Measurements from ENCODE around the gene OAS1. TPM values are rescaled to one million over a fixed set of nuclear protein-coding genes. Genes with fewer than 3 reads are reported as not detected.
A peak's percentile ranks its signal among the peaks of the same experiment; 100 is the strongest.

The OAS1 gene
- total RNA-seq, 4 donors from 2014 or later, result 1.2 to 2.7 (median 1.8) TPM

DNA sequence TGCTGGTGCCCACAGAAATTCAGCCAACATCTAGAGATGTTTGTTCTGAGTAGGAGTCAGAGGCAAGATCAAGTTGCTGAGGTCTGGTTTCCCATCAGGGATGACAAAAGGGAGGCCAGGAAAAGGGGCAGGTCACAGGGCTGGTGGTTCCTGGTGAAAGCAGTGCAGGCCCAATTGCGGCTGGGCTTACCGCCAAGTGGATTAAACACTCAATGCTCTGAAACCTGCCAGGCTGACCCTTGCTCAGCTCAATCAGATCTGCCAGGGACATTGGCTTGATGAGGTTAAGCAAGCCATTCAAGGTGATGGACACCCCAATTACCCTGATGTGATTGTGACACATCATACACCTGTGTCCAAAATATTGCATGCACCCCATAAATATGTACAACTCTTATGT lies 5.5 kb upstream of the OAS1 start:
- no peaks in the 10 kb centered on the region for H3K36me3 ChIP-seq
- ATAC-seq (no peak), DNase-seq (no peak)
- no peak overlapping the region for H3K27ac ChIP-seq
- H3K9me3 ChIP-seq, result no peaks in the 10 kb centered on the region
- H3K27me3 ChIP-seq, result no peaks in the 10 kb centered on the region
- in situ Hi-C loops (cut with MboI; ENCODE audit: low sequenced_read_pairs in 4 of 4), result no loop called here
- no peaks in the 10 kb centered on the region for H3K4me1 ChIP-seq
- intact Hi-C loops (cut with DNase I; ENCODE audit: low total_unique reads), result no loop called here
- H3K4me3 ChIP-seq, result no peak overlapping the region
- TF ChIP-seq, protein P1, sequence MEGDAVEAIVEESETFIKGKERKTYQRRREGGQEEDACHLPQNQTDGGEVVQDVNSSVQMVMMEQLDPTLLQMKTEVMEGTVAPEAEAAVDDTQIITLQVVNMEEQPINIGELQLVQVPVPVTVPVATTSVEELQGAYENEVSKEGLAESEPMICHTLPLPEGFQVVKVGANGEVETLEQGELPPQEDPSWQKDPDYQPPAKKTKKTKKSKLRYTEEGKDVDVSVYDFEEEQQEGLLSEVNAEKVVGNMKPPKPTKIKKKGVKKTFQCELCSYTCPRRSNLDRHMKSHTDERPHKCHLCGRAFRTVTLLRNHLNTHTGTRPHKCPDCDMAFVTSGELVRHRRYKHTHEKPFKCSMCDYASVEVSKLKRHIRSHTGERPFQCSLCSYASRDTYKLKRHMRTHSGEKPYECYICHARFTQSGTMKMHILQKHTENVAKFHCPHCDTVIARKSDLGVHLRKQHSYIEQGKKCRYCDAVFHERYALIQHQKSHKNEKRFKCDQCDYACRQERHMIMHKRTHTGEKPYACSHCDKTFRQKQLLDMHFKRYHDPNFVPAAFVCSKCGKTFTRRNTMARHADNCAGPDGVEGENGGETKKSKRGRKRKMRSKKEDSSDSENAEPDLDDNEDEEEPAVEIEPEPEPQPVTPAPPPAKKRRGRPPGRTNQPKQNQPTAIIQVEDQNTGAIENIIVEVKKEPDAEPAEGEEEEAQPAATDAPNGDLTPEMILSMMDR (IDR thresholded peaks at IDR 0.05 in 4 of 5, conservative IDR thresholded peaks at IDR 0.05 in 1 of 5), result no peak
- no peak for TF ChIP-seq POLR2A (IDR thresholded peaks at IDR 0.05)

DNA sequence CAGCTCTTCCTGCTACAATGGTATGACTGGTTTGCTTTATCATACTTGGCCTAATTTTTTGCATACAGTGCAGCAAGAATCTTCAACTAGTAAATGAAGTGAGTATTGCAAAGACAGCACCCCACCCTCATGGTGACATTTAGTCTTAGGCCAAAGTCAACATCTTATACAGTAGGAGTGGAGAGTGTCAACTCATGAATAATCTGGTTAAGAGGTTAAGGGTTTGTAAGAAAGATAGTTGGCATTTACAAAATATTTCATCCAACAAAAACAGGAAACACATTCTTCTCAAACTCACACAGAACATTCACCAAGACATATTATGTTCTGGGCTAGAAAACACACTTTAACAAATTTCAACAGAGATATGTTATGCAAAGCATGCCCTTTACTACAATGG lies 2.2 kb upstream of the OAS1 start:
- Histone ChIP-seq H3K9me3 (no peaks in the 10 kb centered on the region), H3K36me3 (no peaks in the 10 kb centered on the region), H3K4me1 (no peaks in the 10 kb centered on the region), H3K4me3 (no peak overlapping the region), H3K27ac (no peak overlapping the region), H3K27me3 (no peaks in the 10 kb centered on the region)
- intact Hi-C loops (cut with DNase I; ENCODE audit: low total_unique reads) (no loop called here), in situ Hi-C loops (cut with MboI; ENCODE audit: low sequenced_read_pairs in 4 of 4) (no loop called here)
- ATAC-seq (no peak), DNase-seq (no peak)
- TF ChIP-seq, protein P1 (IDR thresholded peaks at IDR 0.05 in 4 of 5, conservative IDR thresholded peaks at IDR 0.05 in 1 of 5), result no peak
- TF ChIP-seq POLR2A (IDR thresholded peaks at IDR 0.05), result no peak

DNA sequence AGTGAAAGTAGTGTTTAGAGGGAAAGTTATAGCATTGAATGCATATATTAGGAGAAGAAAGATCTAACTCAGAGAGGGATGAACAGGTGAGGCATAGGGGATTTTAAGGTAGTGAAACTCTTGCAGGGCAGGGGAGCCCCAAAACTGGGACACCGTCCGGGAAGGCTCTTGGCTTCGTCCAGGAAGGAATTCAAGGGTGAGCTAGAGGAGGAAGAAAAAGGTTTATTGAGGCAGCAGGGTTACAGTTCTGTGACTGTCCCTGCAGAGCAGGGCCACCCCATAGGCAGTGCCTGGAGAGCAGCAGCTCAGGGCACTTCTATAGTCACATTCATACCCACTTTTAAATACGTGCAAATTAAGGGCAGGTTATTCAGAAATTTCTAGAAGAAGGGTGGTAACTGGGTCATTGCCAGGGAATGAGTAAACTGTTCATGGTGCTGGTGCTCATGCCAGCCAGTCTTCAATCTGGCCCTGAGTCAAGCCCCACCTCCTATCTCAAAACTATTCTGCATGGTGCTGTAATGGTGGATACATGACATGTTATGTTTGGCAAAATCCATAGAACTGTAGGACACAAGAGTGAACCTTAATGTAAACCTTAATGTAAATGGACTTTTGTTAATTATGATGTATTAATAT lies 1.2 kb upstream of the OAS1 start:
- intact Hi-C loops (cut with DNase I; ENCODE audit: low total_unique reads) (no loop called here), in situ Hi-C loops (cut with MboI; ENCODE audit: low sequenced_read_pairs in 4 of 4) (no loop called here)
- ATAC-seq, result no peak
- no peaks in the 10 kb centered on the region for H3K27me3 ChIP-seq
- no peak for DNase-seq
- TF ChIP-seq POLR2A (IDR thresholded peaks at IDR 0.05), result no peak
- TF ChIP-seq, protein P1 (IDR thresholded peaks at IDR 0.05 in 4 of 5, conservative IDR thresholded peaks at IDR 0.05 in 1 of 5), result no peak
- no peaks in the 10 kb centered on the region for H3K36me3 ChIP-seq
- no peak overlapping the region for H3K27ac ChIP-seq
- H3K9me3 ChIP-seq, result no peaks in the 10 kb centered on the region
- no peaks in the 10 kb centered on the region for H3K4me1 ChIP-seq
- H3K4me3 ChIP-seq, result no peak overlapping the region

DNA sequence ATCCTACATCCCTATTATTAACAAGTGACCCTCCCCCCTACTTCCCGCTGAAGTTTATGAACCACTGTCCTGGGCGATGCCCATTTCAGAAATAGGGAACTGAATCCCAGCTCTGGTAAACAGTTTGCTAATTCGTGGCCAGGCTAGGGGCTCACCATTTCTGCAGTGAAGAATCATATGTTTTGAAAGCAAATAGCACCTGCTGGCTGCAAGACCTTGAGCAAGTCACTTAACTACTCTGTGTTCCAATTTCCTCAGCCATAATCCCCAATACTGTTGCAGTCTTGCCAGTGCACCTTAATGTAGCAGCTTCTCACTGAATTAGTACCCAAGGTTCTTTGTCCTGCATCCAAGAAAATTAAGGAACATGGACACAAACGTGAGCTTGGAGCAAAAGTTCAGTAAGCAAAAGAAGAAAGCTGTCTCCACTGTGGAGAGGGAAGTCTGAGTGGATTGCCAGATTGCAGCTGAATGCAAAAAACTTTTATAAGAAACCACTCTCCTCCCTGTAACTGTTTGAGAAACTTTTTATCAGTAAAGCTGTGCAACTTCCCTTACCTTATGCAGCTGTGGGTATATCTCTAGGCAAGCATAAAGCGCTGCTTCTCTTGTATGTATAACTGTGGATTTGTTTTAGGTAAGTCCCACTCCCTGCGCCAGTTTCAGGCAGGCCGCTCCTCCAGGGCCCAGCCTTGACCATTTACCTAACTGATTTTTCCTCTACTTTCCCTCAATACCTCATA lies 824 bp downstream of the OAS1 start:
- Histone ChIP-seq H3K27ac (peak overlapping the region in 2 of 4 donors; percentile 8 to 49), H3K4me1 (no peaks in the 10 kb centered on the region), H3K4me3 (peak overlapping the region; percentile 21 to 51 (median 46)), H3K27me3 (no peaks in the 10 kb centered on the region), H3K36me3 (no peaks in the 10 kb centered on the region), H3K9me3 (peaks cover 0 to 4% (median 0%) of the 10 kb centered on the region in 3 donors)
- in situ Hi-C loops (cut with MboI; ENCODE audit: low sequenced_read_pairs in 4 of 4) (no loop called here), intact Hi-C loops (cut with DNase I; ENCODE audit: low total_unique reads) (no loop called here)
- DNase-seq (peak in 1 of 2 donors; percentile 13), ATAC-seq (peak in 1 of 2 donors; percentile 18)
- TF ChIP-seq POLR2A (IDR thresholded peaks at IDR 0.05), result no peak
- TF ChIP-seq, protein P1 (IDR thresholded peaks at IDR 0.05 in 4 of 5, conservative IDR thresholded peaks at IDR 0.05 in 1 of 5), result no peak

Data from gastrocnemius medialis (tissue), 4 donors.